ENCODE results near the gene TCF7L1.

The TCF7L1 gene

DNA sequence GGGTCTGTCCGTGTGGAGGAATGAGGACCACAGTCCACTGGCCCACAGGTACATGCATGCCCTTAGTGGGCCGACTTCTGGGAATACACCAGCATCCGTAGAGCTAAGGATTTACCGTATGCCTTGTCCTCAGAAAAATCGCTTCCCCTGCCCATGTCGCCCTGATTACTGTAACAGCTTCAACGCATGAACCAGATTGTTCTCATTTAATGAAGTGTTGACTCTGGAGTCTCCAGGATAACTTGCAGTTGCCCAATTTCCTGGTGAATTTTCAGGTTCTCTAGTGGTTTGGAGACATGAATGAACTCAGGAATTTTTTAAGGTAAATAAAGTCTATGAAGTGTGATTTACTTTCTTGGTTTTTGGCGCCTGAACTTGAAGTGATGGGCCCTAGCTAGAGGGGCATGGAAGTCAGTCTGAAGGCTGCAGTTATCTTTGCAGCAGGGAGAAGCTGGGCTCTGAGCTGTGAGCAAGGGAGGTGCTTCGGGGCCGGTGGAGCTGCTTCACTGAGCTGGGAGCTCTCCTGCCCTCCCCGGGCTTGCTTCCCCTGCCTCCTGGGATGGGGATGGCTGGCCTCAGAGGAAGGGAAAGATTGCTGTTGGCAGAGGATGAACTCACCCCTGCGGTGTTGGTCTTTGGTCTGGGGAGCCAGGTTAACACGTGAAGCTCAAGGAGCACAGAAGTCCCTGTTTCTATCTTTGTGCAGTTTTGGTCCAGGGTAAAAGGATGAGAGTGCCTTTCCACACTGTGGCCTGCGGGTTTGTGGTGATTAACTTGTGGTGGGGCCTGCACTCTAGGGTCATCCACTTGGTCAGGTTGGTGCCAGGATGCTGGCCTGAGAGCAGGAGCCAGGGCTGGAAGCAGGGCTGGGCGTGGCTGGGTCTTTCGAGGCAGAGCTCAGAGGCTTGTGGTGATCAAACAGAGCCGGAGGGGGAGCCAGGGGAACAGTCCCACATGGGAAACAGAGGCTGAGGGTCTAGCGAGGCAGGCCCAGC is 28.1 kb downstream of the TCF7L1 start:
- H3K27ac ChIP-seq: no peak overlapping the region
- no peak for DNase-seq (ENCODE audit: low read depth, low spot score)

DNA sequence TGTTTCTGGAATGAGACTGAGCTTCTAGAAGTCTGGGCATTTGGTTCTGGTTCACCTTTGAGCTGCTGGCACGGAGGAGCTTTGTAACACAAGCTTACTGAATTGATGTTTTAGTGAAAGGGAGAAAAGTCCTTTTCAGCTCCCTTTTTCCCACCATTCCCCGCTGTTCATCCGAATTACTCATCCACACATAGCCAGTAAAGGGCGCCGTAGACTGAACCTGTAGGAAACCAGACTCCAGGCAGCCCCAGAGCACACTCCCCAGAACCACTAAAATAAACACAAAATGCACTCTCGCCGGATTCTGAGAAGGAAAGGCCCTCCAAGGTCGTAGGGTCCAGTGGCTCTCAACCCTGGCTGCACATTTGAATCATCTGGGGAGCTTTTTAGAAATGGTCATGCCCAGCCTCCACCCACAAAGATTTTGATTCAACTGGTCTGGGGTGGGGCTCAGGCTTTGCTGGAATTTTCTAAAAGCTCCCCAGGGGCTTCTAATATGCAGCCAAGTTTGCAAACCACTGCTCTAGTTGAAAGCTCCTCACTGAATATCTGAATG is 29.6 kb downstream of the TCF7L1 start:
- H3K27ac ChIP-seq: no peak overlapping the region
- no peak for DNase-seq (ENCODE audit: low read depth, low spot score)

DNA sequence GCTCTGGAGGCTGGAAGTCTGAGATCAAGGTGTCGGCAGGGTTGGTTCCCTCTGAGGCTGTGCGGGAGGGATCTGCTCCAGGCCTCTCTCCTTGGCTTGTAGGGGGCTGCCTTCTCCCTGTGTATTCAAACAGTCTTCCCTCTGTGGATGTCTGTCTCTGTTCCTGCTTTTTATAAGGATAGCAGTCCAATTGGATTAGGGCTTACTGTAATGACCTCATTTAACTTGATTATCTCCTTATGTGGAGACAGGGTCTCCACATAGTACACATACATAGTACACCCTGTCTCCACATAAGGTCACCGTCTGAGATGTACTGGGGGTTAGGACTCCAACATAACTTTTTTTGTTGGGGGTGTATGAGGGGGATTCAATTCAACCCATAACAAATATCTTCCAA is 30.5 kb downstream of the TCF7L1 start:
- H3K27ac ChIP-seq: no peak overlapping the region
- DNase-seq (ENCODE audit: low read depth, low spot score): no peak

DNA sequence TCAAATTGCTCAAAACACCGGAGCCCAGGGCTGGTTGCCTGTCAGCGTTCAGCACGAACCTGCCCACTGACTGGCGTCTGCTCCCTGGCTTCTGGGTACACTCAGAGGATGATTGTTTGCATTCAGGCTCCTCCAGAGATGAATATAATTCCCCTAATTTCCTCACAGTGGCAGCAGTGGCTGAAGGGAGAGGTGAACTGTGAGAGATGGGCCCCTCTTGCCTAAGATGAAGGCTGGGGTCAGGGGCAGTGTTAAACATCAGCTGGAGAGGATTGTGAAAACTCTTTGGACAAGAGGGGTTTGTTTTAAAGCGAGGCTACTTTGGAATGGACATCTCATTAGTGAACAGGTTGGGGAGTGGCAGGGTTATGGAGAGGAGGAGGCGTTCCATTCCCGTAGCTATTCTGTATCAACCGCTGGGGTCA is 31.0 kb downstream of the TCF7L1 start:
- DNase-seq (ENCODE audit: low read depth, low spot score): no peak
- no peak overlapping the region for H3K27ac ChIP-seq

DNA sequence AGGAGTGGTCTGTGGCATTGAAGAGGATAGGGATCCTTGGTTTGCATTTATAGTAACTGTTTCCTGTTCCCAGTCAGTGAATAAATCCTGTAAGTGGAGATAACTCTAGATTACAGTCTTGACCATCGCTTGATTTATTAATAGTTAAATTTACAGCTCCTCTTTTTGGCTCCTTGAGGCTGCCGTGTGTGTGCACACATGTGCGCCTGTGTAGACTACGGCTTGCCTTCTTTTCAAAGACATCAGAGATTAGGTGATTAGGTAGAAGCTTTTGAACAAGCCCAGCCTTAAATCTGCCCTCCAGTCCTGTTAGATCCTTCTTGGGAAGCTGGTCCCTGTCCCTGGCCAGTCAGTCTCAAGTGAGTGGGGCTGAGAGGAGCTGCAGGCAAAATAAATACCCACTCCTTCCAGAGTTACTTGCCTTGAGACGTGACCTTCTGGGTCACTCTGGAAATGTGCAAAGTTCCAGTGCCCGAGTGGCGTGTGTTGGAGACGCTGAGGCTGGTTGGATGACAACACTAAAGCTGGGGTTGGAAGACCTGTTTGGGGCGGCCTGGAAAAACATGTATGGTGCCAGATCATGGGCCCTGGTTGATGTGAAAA is 32.0 kb downstream of the TCF7L1 start:
- no peak for DNase-seq (ENCODE audit: low read depth, low spot score)

DNA sequence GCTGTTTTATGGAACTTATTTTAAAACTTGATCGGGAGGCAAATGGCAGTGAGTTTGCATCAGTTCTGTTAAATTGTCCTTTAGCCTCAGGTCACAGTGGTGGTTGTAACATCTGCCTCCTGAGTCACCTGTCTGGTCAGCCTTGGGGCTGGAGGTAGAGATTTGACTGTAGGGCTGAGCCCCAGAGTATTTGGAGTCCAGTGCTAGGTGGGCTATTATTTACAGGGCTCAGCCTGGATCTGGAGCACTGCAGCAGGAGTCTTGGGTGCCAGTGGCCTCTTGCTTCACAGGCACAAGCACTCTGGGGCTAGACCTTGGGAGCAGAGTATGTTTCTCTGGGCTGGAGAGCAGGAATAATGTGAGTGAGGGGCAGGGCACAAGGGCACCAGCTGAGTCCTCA is 32.8 kb downstream of the TCF7L1 start:
- DNase-seq (ENCODE audit: low read depth, low spot score): no peak
- H3K27ac ChIP-seq: no peak overlapping the region

More for the DNA sequence above, 32.0 kb downstream of the TCF7L1 start:
- no peak overlapping the region for H3K27ac ChIP-seq

DNA sequence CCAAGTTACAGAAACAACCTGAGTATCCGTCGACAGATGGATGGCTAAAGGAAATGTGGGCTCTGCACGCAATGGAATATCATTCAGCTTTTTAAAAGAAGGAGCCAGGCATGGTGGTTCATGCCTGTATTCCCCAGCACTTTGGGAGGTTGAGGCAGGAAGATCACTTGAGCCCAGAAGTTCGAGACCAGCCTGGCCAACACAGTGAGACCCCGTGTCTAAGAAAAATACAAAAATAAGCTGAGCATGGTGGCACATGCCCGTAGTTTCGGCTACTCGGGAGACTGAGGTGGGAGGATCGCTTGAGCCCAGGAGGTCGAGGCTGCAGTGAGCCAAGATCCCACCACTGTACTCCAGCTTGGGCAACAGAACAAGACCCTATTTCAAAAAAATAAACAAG is 34.3 kb downstream of the TCF7L1 start:
- DNase-seq (ENCODE audit: low read depth, low spot score): no peak

DNA sequence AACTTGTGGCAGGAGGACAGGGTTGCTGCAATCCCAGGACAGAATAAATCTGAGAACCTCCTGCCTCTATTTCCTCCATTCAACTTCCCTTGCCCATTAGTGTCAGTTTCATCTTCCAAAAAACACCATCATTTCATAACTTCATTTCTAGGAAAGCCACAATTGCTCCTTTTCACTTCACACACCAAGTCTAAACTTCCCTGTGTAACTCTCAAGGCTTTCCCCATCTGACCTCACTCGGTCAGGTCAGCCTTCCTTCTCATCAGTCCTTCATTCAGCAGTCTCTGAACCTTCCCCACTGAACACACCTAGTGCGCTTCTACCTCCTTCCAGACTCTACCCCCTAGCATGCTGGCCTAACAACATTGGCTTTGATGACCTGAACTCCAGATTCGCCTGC is 35.8 kb downstream of the TCF7L1 start:
- no peak for DNase-seq (ENCODE audit: low read depth, low spot score)

More for the DNA sequence above, 34.3 kb downstream of the TCF7L1 start:
- no peak overlapping the region for H3K27ac ChIP-seq

DNA sequence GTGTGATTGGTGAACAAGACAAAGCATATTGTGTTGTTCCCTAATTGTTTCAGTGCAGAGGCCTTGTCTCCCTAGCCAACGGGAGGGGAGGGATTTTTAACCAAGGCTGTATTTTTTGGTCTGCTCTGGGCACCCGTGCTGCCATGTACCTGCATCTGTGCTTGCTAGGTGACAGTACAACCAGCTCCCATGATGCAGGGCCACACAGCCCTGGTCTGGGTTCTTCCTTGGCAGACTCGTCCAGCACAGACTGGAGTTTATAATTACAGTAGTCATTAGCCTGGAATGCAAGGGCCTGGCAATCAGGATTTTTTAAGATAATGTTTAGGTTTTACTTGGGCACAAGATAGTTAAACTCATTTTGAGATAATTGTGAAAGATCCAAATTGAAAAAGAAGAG is 36.4 kb downstream of the TCF7L1 start:
- DNase-seq (ENCODE audit: low read depth, low spot score): no peak
- H3K27ac ChIP-seq: no peak overlapping the region

More for the DNA sequence above, 35.8 kb downstream of the TCF7L1 start:
- no peak overlapping the region for H3K27ac ChIP-seq

DNA sequence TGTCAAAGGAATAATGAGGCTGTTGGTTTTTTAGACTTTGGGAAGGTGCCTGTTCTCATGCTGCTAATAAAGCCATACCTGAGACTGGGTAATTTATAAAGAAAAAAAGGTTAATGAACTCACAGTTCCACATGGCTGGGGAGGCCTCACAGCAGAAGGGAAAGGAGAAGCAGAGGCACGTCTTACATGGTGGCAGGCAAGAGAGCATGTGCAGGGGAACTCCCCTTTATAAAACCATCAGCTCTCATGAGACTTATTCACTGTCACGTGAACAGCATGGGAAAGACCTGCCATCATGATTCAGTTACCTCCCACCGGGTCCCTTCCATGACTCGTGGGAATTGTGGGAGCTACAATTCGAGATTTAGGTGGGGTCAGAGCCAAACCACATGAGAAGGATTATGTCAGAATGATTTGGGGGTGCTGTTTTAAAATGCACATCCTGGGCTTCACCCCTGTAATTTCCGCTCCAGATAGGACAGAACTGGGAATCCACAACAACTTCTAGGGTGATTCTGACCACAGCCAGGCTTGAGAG is 37.8 kb downstream of the TCF7L1 start:
- no peak for DNase-seq (ENCODE audit: low read depth, low spot score)
- H3K27ac ChIP-seq: no peak overlapping the region

DNA sequence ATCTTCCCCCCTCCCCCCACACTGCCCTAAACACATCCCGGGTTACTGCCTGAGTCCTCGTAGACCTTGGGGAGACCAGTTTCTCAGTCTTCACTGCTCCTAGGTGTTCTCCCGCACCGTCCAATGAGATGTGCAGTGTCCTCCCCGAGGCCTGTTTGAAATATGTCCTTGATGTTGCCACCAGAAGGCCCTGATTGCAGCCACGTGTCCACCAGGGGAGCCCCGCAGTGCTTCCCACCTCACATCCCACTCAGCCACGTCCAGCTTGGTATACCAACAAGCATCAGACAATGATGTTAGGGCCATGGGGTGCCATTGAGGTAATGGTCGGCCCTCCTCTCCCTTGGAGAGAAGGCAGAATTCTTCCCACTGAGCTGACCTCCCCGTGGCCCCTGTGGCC is 38.7 kb downstream of the TCF7L1 start:
- H3K27ac ChIP-seq: no peak overlapping the region
- DNase-seq (ENCODE audit: low read depth, low spot score): no peak

DNA sequence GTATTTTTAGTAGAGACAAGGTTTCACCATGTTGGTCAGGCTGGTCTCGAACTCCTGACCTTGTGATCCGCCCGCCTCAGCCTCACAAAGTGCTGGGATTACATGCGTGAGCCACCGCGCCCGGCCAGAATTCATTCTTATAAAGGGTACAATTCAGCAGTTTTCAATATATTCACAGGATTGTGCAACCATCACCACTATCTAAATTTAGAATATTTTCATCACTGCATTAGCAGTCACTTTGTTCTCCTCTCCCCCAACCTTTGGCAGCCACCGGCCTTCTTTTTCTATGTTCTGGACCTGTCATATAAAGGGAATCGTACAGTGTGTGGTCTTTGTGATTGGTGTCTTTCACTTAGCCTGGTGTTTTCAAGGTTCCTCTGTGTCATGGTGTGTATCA is 40.7 kb downstream of the TCF7L1 start:
- DNase-seq (ENCODE audit: low read depth, low spot score): no peak
- H3K27ac ChIP-seq: no peak overlapping the region

DNA sequence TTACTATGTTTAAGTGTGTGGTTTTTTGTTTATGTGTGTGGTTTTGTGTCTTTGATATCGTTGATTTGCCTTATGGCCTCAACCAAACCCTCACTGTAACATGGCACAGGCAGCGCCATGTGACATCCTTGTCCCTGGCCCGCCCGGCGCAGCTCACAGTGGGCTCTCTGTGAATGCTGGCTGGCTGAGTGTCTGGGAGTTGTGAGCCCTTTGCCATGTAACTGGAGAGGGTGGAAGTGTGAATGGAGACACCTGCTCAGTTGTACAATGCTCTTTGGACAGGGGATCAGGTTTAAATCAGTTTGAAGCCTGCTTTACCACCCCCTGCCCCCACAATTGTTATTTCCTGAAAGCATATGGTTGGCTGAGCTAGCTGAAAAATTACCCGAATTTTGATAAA is 41.8 kb downstream of the TCF7L1 start:
- no peak overlapping the region for H3K27ac ChIP-seq
- no peak for DNase-seq (ENCODE audit: low read depth, low spot score)

DNA sequence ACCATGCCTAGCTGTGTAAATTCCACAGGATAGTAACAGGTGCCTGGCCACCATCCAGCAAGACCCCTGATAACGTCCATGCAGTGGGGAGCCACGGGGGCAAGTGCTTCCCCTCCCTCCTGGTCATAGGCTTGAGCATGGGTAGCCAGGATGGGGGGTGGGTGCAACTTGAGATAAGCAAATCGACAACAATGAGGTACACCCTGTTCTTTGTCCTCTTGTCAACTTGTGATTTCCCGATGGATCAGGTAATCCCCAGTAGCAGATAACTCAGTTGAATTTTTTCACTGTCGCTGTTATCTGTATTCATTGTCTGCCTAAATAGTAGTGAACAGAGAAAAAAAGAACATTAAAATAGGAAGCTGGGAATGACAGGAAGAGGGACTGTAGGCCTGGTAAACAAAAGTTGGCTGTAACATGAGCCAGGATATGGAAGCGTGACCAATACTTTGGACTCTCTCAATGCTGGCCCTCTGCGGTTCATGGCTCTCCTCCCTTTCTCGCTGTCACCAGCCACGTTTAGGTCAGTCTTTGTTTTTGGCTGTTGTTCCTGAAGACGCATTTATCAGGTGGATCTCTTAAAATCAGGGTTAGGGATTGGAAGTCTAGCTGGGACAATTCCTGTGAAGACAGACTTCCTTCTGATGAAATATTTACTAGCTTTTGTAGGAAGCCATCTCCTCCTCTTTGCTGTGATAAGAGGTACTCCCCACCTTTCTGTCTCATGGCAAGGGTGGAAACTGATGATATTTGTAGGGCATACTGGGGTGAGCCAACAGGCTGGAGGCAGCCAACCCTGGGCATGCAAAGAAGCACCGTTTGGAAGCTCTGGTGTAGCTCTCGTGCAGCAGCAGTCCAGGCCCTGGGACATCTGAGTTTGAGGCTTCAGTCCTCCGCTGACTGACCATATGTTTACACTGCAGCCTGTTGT is 42.4 kb downstream of the TCF7L1 start:
- no peak for DNase-seq (ENCODE audit: low read depth, low spot score)
- H3K27ac ChIP-seq: no peak overlapping the region

DNA sequence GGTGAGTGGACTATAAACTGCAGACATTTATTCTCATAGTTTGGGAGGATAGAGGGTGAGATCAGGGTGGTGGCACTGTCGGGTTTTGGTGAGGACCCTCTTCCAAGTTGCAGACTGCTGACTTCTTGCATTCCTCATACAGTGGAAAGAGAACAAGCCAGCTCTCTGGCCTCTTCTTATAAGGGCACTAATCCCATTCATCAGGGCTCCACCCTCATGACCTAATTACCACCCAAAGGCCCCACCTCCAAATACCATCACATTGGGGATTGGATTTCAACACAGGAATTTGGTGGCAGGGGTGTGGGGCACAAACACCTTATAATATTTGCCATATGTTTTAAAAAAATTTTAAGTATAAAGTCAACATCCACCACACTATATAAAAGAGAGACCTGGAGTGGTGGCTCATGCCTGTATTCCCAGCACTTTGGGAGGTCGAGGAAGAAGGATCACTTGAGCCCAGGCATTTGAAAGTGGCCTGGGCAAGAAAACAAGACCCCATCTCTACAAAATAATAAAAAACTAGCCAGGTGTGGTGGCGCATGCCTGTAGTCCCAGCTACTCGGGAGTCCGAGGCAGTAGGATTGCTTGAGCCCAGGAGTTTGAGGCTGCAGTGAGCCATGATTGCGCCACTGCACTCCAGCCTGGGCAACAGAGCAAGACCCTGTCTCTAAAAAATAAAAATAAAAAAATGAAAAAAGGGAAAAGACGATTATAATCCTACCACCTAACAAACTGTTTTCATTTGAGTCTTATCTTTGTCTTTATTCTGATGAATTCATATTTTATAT is 44.0 kb downstream of the TCF7L1 start:
- H3K27ac ChIP-seq: no peak overlapping the region
- no peak for DNase-seq (ENCODE audit: low read depth, low spot score)

DNA sequence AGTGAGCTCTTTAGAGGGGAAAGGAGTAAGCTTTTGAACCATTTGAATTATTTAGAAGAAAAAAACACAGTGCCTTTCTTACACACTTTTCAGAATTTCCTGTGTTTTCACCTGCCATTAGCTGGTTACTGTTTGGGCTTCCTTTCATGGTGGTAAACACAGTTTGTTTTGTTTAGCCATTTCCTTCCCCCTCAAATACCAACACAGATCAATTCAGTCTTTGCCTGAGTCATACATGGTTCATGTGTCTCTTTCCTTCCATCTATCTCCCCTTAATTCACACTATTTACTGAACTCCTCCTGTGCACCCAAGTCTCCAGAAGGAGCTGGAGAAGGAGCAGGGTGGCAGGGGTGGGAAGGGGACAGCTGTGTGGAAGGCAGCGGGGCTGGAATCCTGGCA is 45.0 kb downstream of the TCF7L1 start:
- no peak for DNase-seq (ENCODE audit: low read depth, low spot score)
- H3K27ac ChIP-seq: no peak overlapping the region

DNA sequence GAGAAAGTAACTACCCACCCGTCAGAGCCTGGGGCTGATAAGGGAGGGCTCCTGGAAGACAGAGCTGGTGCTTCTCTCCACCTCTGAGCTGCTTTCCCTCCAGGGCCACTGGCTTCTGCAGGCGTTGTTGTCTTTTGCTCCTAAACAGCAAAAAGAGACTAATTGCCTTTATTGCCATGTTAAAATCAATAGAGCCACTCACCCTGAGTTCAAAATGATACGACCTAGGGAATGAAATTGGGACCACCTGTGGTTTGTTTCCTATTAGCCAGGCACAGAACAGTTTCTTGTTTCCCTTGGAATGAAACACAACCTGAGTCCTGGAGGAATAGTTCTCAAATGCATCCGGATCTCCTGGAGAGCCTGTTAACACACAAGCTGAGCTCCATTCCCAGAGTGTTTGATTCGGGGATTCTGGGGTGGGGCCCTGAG is 45.8 kb downstream of the TCF7L1 start:
- no peak overlapping the region for H3K27ac ChIP-seq
- no peak for DNase-seq (ENCODE audit: low read depth, low spot score)

DNA sequence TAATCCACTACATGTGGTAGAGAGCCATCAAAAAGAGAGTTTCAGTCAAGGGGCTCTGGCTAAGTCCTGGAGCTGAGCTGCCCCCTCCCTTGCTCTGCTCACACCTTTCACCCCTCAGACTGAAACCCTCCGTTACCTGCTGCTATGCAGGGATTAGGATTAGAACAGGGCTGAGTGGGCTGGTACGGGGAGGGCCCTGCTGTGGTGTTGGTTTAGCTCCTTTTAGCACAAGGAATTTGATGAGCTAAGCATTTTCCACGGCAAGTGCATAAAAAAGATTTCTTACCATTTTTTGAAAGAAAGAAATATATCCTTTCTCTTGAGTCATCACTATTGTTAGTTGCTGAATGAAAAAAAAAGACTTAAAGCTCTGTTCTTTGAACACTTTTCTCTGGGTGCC is 46.3 kb downstream of the TCF7L1 start:
- no peak for DNase-seq (ENCODE audit: low read depth, low spot score)
- no peak overlapping the region for H3K27ac ChIP-seq
